OCI-LY7 (cell line): Measurements from ENCODE around the gene SGTA. TPM values are rescaled to one million over a fixed set of nuclear protein-coding genes. Genes with fewer than 3 reads are reported as not detected.

Experiments used
- BruUV-seq: library from RNA; stranded (reverse); fragments of 400-500 nt; replicated peaks from 2 replicates; lab custom pipeline; 2021; lab: Mats Ljungman, UMichigan
- CTCF ChIA-PET: fragments of 300-600 bp; sonication (Branson Sonifier 250); formaldehyde crosslinking; loops from one replicate; lab custom pipeline; 2022; ENCODE audit warnings: antibody characterized with exemption; ENCODE audit not compliant: unreplicated experiment; lab: Charles Lee
- POLR2A ChIA-PET: fragments of 300-600 bp; sonication (Branson Sonifier 250); formaldehyde crosslinking; loops from one replicate; lab custom pipeline; 2022; ENCODE audit warnings: antibody characterized with exemption; lab: Charles Lee
- DNase-seq: peaks from one replicate; pipeline ENCODE4 v3.0.0-alpha.2; 2015; ENCODE audit warnings: low spot score
- H2AFZ ChIP-seq: fragments of 200-600 bp; sonication (generic), shearing (Covaris generic); 2 replicates; pipeline ENCODE4 v1.6.1; 2014; ENCODE audit warnings: mild to moderate bottlenecking, antibody characterized with exemption, low read length, moderate library complexity
- H3K27ac ChIP-seq: fragments of 200-600 bp; sonication (generic); 2 replicates; pipeline ENCODE4 v1.5.1; 2014; ENCODE audit warnings: mixed run types, low read depth, mild to moderate bottlenecking, moderate library complexity, low read length, inconsistent platforms; ENCODE audit not compliant: poor library complexity, severe bottlenecking
- H3K36me3 ChIP-seq: fragments of 200-600 bp; sonication (generic); 2 replicates; pipeline ENCODE4 v1.6.1; 2014; ENCODE audit warnings: mild to moderate bottlenecking, antibody characterized with exemption, low read length, moderate library complexity, mixed read lengths; ENCODE audit not compliant: insufficient read depth
- H3K4me1 ChIP-seq: fragments of 200-600 bp; sonication (generic); 2 replicates; pipeline ENCODE4 v1.5.1; 2014; ENCODE audit warnings: mild to moderate bottlenecking, low read length; ENCODE audit not compliant: insufficient read depth, poor library complexity, severe bottlenecking
- H3K4me2 ChIP-seq: fragments of 200-600 bp; sonication (generic); 2 replicates; pipeline ENCODE4 v1.6.1; 2014; ENCODE audit warnings: mild to moderate bottlenecking, low read length
- H3K4me3 ChIP-seq: fragments of 200-600 bp; sonication (generic); 2 replicates; pipeline ENCODE4 v1.5.1; 2014; ENCODE audit warnings: mild to moderate bottlenecking, low read depth, low read length; ENCODE audit not compliant: poor library complexity, severe bottlenecking
- H3K79me2 ChIP-seq: fragments of 200-600 bp; sonication (generic); 2 replicates; pipeline ENCODE4 v1.6.1; 2016; ENCODE audit warnings: low read depth, mild to moderate bottlenecking, low read length, moderate library complexity, mixed read lengths; ENCODE audit not compliant: insufficient read depth
- H3K9me2 ChIP-seq: fragments of 200-600 bp; sonication (generic); 2 replicates; pipeline ENCODE4 v1.6.1; 2016; ENCODE audit warnings: mild to moderate bottlenecking, low read length, mixed read lengths; ENCODE audit not compliant: insufficient read depth
- H3K9me3 ChIP-seq: fragments of 200-600 bp; sonication (generic); 2 replicates; pipeline ENCODE4 v1.6.1; 2014; ENCODE audit warnings: mild to moderate bottlenecking, mixed run types, low read length, mixed read lengths
- H4K20me1 ChIP-seq: fragments of 200-600 bp; sonication (generic); 2 replicates; pipeline ENCODE4 v1.6.1; 2014; ENCODE audit warnings: mild to moderate bottlenecking, antibody characterized with exemption, low read length, moderate library complexity, mixed read lengths; ENCODE audit not compliant: insufficient read depth
- CTCF ChIP-seq: fragments of 200-600 bp; sonication (generic); conservative IDR thresholded peaks from 2 replicates; pipeline ENCODE4 v1.5.1; 2014; ENCODE audit warnings: mild to moderate bottlenecking, antibody characterized with exemption, low read length, moderate library complexity, mixed read lengths
- EZH2phosphoT487 ChIP-seq: fragments of 200-600 bp; sonication (generic); IDR thresholded peaks from 2 replicates; pipeline ENCODE4 v1.6.1; 2018; ENCODE audit warnings: low read depth, borderline replicate concordance, mild to moderate bottlenecking, mixed run types, antibody characterized with exemption, low read length, moderate library complexity, mixed read lengths
- intact Hi-C: fragments of 100-400 bp; cut with micrococcal nuclease; formaldehyde crosslinking; loops from one replicate; pipeline ENCODE4 v1.10.0; 2022; ENCODE audit not compliant: unreplicated experiment
- total RNA-seq, 2 experiments: library from RNA; depleted of rRNA in 1 of 2; stranded (reverse); fragments of >200 nt in 1 of 2; shearing (Covaris generic) in 1 of 2; gene quantifications; 2 replicates each; pipeline ENCODE4 v1.2.3, GENCODE V29; 2014 to 2022

The SGTA gene
- total RNA-seq, 2 experiments from 2014 or later: 68.2 to 82.4 TPM

GRCh38 chr19:2774083-2774679, 8.9 kb downstream of the SGTA start:
- BruUV-seq: no TSS peak
- Histone ChIP-seq H2AFZ (no peak overlapping the region), H4K20me1 (peaks cover 17% of the 10 kb centered on the region), H3K4me1 (peaks cover 22% of the 10 kb centered on the region), H3K27ac (peak overlapping the region; percentile 55), H3K9me3 (no peaks in the 10 kb centered on the region), H3K4me3 (peak overlapping the region; percentile 32), H3K79me2 (peaks cover 91% of the 10 kb centered on the region), H3K36me3 (peaks cover 60% of the 10 kb centered on the region), H3K4me2 (peak overlapping the region; percentile 59), H3K9me2 (no peaks in the 10 kb centered on the region)
- intact Hi-C loops: no loop called here
- POLR2A ChIA-PET: interaction anchor here (0.6 kb wide), 1 partner anchor 1713 kb away, joined by 3 read pairs; no protein-coding TSS in a partner anchor
- TF ChIP-seq CTCF (no peak), EZH2phosphoT487 (no peak)
- DNase-seq: peak; percentile 63
- CTCF ChIA-PET: no interaction called here

GRCh38 chr19:2771786-2772674, 11.0 kb downstream of the SGTA start:
- intact Hi-C loops: no loop called here
- no peak for TF ChIP-seq CTCF
- no peak for TF ChIP-seq EZH2phosphoT487
- H3K79me2 ChIP-seq: peaks cover 70% of the 10 kb centered on the region
- no peak for DNase-seq
- H2AFZ ChIP-seq: no peak overlapping the region
- ChIA-PET POLR2A (no interaction called here), CTCF (no interaction called here)
- H3K4me2 ChIP-seq: no peak overlapping the region
- no peaks in the 10 kb centered on the region for H3K9me3 ChIP-seq
- no TSS peak for BruUV-seq
- H4K20me1 ChIP-seq: peaks cover 17% of the 10 kb centered on the region
- no peak overlapping the region for H3K4me3 ChIP-seq
- H3K4me1 ChIP-seq: peaks cover 22% of the 10 kb centered on the region
- H3K27ac ChIP-seq: no peak overlapping the region
- H3K36me3 ChIP-seq: peaks cover 60% of the 10 kb centered on the region
- H3K9me2 ChIP-seq: no peaks in the 10 kb centered on the region
